Measurements from ENCODE around the gene SVBP. TPM values are rescaled to one million over a fixed set of nuclear protein-coding genes. Genes with fewer than 3 reads are reported as not detected.

The SVBP gene
- total RNA-seq, 1 donor from 2014 or later, result 15.7 TPM

GRCh38 chr1:42806171-42806570 is 11.0 kb downstream of the SVBP start:
- no peak for DNase-seq (ENCODE audit: low read depth in 2 of 2)

DNA sequence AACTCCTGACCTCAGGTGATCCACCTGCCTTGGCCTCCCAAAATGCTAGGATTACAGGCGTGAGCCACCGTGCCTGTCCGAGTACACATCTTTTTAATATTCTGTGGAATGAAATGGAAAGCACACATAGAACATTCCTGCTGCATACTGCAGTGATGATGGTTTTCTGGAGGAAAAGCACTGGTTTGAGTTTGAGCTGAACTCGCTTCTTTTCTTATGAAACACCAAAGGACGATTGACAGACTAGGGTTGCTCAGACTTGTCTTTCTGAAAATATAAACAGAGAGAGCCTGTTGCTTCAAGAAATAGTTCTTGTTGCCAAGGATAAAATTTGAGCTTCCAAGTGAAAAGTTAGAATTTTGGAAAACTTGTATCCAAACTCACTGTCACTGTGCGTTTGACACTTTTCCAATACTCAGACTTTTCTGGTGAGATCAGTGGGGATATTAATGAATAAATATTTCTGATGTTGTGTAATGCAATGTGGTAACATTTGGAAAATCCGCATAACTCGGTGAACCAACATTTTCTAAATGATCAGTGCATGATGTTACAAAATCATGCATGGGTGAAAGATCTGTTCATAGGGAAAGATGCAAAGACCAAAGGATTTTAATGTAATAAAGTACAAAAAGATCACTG is 15.2 kb downstream of the SVBP start:
- no peak for DNase-seq (ENCODE audit: low read depth in 2 of 2)

DNA sequence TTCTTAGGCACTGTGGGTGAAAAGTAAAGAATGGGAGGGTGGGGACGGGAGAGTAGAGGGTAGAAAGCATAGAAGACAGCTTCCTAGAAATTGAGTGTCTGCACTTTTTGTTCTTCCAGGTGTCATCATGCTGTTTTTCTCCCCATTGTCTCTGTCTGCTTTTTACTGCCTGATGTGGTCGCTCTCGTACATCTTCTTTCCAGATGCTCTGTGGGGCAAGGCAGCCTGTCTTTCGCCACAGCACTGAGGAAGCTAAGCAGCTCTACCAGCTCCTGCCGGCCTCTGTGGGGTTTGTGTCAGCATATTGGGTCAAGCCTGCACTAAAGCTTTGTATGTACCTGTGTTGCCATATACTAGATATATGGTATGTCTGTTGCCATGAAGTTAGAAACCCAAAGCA is 19.2 kb downstream of the SVBP start:
- DNase-seq (ENCODE audit: low read depth in 2 of 2), result no peak

DNA sequence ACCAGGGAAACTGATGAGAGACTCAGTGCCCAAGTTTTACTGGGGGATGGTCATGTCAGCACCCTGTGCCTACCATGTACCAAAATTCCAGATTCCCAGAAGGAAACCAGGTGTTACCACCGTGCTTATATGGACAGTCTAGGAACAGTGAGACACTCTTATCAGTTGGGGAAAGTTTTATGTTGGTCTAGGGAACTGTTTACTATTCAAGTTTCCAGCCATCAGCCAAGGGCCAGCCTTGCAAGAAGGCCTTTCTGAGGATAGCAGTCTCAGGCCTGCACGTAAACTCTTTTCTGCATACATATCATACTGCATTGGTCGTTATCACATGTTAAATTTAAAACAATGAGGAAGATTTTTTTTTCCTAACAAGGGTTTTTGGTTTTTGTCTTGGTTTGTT is 19.8 kb downstream of the SVBP start:
- DNase-seq (ENCODE audit: low read depth in 2 of 2), result no peak

GRCh38 chr1:42793824-42794223 is 23.4 kb downstream of the SVBP start:
- DNase-seq (ENCODE audit: low read depth in 2 of 2), result no peak

DNA sequence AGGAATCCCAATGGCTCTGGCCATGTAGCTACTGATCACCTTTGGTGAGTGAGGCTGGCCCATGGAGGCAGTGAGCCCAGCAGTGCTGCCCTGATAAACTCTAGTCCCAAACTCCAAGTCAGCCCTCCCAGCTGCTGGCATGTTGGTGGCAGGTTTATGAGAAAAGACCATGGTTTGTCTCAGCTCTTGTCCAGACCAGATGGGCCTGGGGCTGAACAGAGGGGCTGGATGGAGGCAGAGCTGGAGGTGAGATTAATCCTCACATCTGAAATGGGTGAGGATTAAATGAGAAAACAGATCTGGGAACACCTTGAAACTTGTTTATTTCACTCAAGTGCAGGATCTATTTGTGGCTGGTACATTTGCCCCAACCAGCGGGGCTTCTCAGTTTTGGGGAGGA is 29.2 kb downstream of the SVBP start:
- DNase-seq (ENCODE audit: low read depth in 2 of 2), result no peak

GRCh38 chr1:42786097-42786496 is 31.1 kb downstream of the SVBP start:
- DNase-seq (ENCODE audit: low read depth in 2 of 2), result no peak

DNA sequence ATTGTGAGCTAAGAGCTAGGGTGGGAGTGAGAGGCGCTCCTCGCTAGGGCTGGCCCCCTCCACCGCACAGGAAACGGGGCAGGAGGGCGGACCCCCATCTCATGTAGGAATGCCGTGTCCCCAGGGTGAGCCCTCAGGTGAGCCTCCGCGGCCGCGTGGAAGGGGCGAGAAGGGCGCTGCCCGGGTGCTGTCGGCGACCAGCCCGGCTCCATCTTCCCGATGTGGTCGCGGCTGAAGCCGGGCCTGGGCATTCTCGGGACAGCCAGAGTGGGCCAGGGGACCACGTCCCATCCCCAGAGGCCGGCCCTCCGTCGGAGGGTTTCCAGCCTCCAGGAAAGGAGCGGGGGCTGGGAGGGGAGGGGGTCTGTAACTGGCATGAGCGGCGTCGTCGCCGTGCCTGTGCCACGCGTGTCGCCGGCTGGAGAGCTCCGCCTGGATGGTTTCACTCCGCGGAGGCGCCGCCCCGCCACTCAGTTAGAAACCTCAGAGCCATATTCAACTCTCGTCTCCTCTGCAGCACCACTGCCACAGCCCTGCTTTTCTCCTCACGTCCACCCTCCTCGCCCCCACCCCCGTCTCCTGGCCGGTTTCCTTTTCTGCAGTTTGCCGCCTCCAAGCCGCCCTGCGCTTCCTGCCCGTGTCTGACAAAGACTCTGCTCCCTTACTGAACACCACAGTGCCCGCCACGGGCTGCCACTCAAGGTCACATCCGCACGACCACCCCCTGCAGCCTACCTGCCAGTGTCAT is 32.1 kb downstream of the SVBP start, which contains the start of gene TMEM269:
Gene TMEM269 (plus strand): TSS at position 46 of the 748 bp plus-strand sequence. CDS start 4,903 bp downstream, outside the sequence.
- peak in 1 of 2 donors; percentile 26 for DNase-seq (ENCODE audit: low read depth in 2 of 2)

DNA sequence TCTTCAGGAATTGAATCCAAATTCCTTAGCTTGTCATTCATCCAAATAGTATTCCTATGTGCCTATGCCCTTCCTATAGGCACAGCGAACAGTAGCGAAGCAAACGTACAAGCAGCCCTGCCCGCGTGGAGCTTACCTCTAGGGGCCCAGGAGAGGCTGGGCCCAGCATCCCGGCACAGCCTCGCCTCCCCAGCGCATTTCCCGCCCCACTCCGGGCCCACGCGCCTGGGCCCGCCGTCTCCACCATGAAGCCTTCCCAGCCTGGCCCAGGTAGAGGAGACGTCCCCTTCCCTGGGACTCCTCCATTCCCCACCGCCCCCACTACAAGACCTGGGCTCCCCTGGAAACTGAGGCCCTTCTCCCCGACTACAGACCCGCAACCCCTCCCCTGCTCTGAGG is 32.7 kb downstream of the SVBP start:
- DNase-seq (ENCODE audit: low read depth in 2 of 2), result no peak

- no peak for DNase-seq (ENCODE audit: low read depth in 2 of 2)
These were observed 34.1 kb downstream of the SVBP start for GRCh38 chr1:42783092-42783491.

- DNase-seq (ENCODE audit: low read depth in 2 of 2), result no peak
These were observed 37.0 kb downstream of the SVBP start for GRCh38 chr1:42780176-42780575.

- no peak for DNase-seq (ENCODE audit: low read depth in 2 of 2)
These were observed 37.5 kb downstream of the SVBP start for GRCh38 chr1:42779725-42780124.

GRCh38 chr1:42777852-42778251 is 39.3 kb downstream of the SVBP start:
- peak; percentile 33 to 56 for DNase-seq (ENCODE audit: low read depth in 2 of 2)

GRCh38 chr1:42776502-42776901 is 40.7 kb downstream of the SVBP start:
- DNase-seq (ENCODE audit: low read depth in 2 of 2), result no peak

DNA sequence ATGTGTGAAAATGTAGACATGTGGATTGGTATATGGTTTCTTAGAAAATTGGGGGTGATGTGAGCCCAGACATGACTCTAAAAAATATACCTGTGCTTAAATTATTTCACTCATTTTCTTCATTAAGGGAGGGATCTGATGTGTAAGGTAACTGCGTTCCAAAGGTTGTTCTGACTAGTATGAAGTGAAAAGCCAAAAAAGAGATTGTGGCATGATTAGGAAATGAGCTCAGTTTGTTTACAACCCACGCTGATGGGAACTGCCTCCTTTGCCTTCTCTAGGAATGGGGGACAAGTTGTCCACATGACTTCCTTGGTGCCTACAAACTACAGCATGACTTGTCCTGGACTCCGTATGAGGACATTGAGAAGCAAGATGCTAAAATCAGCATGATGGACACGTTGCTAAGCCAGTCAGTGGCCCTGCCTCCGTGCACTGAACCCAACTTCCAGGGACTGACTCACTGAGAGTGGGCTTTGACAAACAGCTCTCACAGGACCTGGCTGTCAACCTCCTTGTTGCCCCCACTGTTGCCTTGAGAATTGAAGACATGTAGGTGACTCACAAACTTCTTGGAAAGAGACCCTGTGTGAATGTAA is 42.2 kb downstream of the SVBP start:
- DNase-seq (ENCODE audit: low read depth in 2 of 2), result no peak

DNA sequence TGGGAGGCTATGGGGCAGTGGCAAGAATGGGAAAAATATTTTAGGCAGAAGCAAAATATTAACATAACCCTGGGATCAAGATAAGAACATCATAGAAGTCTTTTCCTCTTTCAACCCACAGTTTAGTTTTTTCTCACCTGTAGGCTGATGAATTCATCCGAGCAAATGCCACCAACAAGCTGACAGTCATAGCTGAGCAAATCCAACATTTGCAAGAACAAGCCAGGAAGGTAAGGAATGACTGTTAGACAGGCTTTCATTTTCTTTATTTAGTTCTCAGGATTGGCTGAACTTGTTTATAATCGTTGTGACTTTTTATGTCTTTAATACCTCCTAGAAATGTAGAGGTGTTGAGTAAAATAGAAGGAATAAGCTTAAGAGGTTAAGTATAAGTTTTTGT is 43.8 kb downstream of the SVBP start:
- DNase-seq (ENCODE audit: low read depth in 2 of 2), result no peak

- no peak for DNase-seq (ENCODE audit: low read depth in 2 of 2)
These were observed 47.4 kb downstream of the SVBP start for GRCh38 chr1:42769811-42770210.

GRCh38 chr1:42768172-42768571 is 49.0 kb downstream of the SVBP start:
- DNase-seq (ENCODE audit: low read depth in 2 of 2), result no peak

DNA sequence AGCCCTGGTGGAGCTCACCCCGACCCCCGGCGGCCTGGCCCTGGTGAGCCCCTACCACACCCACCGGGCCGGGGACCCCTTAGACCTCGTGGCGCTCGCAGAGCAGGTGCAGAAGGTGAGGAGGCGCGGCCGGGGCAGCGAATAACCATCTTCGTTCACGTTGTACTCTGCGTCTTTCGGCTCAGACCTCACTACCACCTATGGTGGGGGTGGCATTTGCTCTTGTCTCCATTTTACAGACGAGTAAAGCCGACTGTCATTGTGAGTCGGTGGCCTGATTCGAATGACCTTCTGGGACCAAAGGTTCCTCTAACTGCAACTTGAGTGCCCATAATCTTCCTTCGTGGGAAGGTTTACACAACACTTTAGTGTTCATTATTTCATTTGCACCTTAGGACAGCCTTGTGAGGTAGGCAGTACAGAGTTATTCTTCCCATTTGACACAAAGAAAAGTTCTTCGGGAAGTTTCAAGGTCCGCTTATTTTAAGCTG is 49.6 kb downstream of the SVBP start:
- no peak for DNase-seq (ENCODE audit: low read depth in 2 of 2)

DNA sequence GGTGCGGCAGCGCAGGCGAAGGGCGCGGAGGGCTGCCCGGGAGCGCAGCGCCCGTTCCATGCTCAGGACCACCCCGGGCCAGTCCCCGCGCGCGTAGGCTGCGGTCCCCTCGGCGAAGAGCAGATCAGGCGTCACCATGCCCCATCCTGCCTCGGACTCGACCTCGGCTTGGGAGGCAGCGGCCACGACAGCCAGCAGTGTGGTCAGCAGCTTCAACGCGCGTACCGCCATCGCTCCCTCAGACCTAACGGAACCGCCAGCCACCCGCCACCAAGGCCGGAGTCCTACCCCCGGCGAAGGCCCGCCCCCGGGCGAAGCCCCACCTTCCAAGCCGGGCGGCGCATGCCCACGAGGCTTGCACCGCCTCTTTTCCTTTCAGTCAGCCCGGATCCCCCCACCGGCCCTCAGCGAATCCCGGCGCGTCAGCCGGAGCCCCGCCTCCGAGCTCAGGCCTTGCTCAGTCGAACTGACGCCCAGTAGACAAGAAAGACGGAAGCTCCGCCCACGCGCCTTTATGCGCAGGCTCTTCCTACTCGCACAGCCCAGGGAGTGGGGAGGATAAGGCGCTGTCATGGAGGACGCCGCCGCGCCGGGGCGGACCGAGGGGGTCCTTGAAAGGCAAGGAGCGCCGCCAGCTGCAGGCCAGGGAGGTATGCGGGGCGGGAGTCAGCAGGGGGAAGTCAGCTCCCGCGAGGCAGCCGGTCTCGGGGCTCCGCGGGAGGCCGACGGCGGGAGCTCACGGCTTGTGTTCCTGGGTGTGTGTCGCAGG is 50.3 kb downstream of the SVBP start, which contains the start of the genes C1orf50 and P3H1:
Gene C1orf50 (plus strand): TSS at position 509 of the 769 bp plus-strand sequence. CDS start 63 bp downstream, at position 572.
Gene P3H1 (minus strand): TSS at position 288 of the 769 bp plus-strand sequence. CDS start 57 bp downstream, at position 231.
- DNase-seq (ENCODE audit: low read depth in 2 of 2), result peak; percentile 96 to 99

Measured in dermis microvascular lymphatic vessel endothelial cell (primary cell).